Left kidney (tissue), 8 donors: Measurements from ENCODE around the gene DNTTIP2. TPM values are rescaled to one million over a fixed set of nuclear protein-coding genes. Genes with fewer than 3 reads are reported as not detected.
"Not testable (repeated sequence)": the region's sequence is repeated elsewhere in the genome, so short reads cannot be mapped to it uniquely, and the experiment has no call there.

Source experiments
- DNase-seq: peaks from one replicate; pipeline ENCODE4 v3.0.0-alpha.2; 2013
- long read RNA-seq, 8 donors: transcript quantifications; one replicate each; lab custom pipeline, GENCODE V29; 2026
- polyA plus RNA-seq: library from polyadenylated mRNA; unstranded; fragments of 120-200 nt; gene quantifications from one replicate; pipeline ENCODE4 v1.2.1, GENCODE V29; 2013; ENCODE audit not compliant: insufficient read length

DNTTIP2 gene, protein sequence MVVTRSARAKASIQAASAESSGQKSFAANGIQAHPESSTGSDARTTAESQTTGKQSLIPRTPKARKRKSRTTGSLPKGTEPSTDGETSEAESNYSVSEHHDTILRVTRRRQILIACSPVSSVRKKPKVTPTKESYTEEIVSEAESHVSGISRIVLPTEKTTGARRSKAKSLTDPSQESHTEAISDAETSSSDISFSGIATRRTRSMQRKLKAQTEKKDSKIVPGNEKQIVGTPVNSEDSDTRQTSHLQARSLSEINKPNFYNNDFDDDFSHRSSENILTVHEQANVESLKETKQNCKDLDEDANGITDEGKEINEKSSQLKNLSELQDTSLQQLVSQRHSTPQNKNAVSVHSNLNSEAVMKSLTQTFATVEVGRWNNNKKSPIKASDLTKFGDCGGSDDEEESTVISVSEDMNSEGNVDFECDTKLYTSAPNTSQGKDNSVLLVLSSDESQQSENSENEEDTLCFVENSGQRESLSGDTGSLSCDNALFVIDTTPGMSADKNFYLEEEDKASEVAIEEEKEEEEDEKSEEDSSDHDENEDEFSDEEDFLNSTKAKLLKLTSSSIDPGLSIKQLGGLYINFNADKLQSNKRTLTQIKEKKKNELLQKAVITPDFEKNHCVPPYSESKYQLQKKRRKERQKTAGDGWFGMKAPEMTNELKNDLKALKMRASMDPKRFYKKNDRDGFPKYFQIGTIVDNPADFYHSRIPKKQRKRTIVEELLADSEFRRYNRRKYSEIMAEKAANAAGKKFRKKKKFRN
- polyA plus RNA-seq: 78.9 TPM
- long read RNA-seq, donor 1, full-length matches to known transcripts: 9 of 44 reads
- long read RNA-seq, donor 1, partial matches to known transcripts: 35 of 44 reads
- long read RNA-seq, donor 1, other reads (novel, unspliced or antisense): 0 of 44 reads
- long read RNA-seq, donor 2, full-length matches to known transcripts: 9 of 41 reads
- long read RNA-seq, donor 2, partial matches to known transcripts: 32 of 41 reads
- long read RNA-seq, donor 2, other reads (novel, unspliced or antisense): 0 of 41 reads
- long read RNA-seq, donor 3, full-length matches to known transcripts: 4 of 26 reads
- long read RNA-seq, donor 3, partial matches to known transcripts: 22 of 26 reads
- long read RNA-seq, donor 3, other reads (novel, unspliced or antisense): 0 of 26 reads
- long read RNA-seq, donor 4, partial matches to known transcripts: 0 of 1 reads
- long read RNA-seq, donor 4, other reads (novel, unspliced or antisense): 0 of 1 reads
- long read RNA-seq, donor 5, full-length matches to known transcripts: 13 of 55 reads
- long read RNA-seq, donor 5, partial matches to known transcripts: 42 of 55 reads
- long read RNA-seq, donor 5, other reads (novel, unspliced or antisense): 0 of 55 reads
- long read RNA-seq, donor 6, full-length matches to known transcripts: 6 of 41 reads
- long read RNA-seq, donor 6, partial matches to known transcripts: 35 of 41 reads
- long read RNA-seq, donor 6, other reads (novel, unspliced or antisense): 0 of 41 reads
- long read RNA-seq, donor 7, partial matches to known transcripts: 55 of 63 reads
- long read RNA-seq, donor 7, other reads (novel, unspliced or antisense): 0 of 63 reads
- long read RNA-seq, donor 8, full-length matches to known transcripts: 6 of 16 reads
- long read RNA-seq, donor 8, partial matches to known transcripts: 10 of 16 reads
- long read RNA-seq, donor 8, other reads (novel, unspliced or antisense): 0 of 16 reads

DNA sequence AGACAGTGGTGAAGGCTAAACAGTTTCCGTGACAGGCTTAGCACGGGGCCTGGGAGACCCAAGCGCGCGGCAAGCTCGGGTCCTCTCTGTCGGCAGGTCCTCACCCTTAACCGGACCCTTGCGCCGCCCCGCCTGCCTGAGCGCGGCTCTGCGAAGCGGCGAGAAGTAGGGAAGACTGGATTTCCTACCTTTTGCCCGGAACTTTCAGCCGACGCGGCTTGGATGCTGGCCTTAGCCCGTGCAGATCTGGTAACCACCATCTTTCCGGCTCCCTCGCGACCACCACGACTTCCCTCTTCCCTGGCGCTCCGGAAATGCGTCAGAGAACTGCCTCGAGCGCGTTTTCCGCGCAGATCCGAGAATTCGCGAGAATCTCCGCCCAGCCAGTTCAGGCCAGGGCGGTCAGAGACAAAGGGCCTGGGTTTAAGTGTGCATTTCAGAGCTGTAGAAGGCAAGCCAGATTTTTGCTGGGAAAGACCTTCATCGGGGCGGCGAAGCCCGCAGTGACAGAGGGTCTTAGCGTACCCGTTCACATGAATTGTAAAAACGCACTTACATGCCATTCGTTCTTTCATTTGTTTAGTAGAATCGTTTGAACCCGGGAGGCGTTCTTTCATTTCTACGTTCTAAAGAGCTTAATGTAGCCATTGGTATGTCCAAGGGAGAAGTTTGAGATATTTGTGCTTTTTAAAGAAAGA is at the start of gene DNTTIP2:
DNTTIP2 (minus strand) TSS at position 318 of the 698 bp plus-strand sequence; CDS start at position 260, 58 bp downstream.
- peak; percentile 96 for DNase-seq

DNA sequence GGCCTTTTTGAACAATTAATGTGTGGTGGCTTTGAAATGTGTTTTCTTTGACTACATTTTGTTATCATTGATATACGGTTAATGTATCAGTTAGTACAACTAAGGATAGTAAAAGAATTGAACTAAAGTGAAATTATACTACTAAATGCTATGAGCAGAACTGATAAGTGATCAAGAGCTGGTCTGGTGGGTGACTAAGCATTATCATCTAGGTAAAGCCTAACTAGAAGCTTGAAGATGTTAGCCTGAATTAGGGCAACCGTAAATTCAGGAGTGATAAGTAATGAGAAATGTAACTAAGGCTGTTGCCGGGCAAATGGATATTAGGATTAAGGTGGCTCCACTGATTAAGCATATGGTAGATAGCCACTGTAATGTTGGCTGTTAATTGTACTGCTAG is 46.2 kb upstream of the DNTTIP2 start:
- DNase-seq: no peak

DNA sequence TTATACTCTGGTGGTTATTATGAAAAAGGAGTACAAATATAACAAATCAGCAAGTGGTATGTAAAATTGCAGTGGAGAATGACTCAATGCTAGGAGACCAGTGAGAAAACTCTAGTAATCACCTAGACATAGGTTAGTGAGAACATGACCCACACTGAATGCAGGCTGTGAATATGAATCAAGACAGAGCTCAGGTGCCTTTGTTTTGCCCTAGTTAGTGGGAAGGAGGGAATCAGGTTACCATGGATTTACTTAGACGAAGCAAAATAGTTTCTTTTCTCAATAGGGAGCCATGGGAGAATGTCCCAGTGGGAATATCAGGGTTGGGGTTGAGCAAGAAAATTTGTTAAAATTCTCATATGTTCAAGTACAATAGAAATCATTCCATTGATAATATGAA is 40.8 kb upstream of the DNTTIP2 start:
- no peak for DNase-seq

DNA sequence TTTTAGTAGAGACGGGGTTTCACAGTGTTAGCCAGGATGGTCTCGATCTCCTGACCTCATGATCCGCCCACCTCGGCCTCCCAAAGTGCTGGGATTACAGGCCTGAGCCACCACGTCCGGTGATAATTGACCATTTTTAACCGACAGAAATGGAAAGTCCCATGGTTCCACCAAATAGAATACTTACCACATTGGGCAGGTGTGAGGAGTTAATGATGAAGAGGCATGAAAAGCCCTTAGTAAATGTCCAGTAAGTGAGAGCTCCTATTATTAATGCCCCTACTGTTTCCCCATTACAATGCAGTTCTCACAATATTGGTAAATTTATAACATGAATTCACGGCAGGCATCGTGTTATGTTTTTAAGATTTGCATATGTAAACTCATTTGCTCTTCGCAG is 38.3 kb upstream of the DNTTIP2 start:
- no peak for DNase-seq

DNA sequence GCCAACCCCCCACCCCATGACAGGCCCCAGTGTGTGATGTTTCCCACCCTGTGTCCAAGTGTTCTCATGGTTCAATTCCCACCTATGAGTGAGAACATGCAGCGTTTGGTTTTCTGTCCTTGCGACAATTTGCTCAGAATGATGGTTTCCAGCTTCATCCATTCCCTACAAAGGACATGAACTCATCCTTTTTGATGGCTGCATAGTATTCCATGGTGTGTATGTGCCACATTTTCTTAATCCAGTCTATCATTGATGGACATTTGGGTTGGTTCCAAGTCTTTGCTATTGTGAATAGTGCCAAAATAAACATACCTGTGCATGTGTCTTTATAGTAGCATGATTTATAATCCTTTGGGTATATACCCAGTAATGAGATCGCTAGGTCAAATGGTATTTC is 31.9 kb upstream of the DNTTIP2 start:
- DNase-seq: not testable (repeated sequence)

DNA sequence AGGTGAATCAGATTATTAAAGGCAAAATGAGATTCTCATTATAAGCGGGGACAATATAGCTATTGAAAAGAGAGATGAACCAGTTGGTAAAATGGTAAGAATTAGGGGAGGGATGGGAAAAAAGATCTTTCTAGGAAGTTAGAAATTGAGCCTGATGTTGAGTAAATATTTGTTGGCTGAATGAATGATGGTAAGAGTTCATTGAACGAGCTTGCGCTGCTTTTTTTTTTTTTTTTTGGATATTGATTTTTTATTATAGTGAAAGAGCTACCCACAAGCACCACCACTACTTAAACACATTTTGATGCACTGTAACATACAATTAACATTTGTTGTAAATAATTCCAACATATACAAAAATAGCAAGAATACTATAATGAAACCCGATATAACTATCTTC is 31.3 kb upstream of the DNTTIP2 start:
- no peak for DNase-seq

DNA sequence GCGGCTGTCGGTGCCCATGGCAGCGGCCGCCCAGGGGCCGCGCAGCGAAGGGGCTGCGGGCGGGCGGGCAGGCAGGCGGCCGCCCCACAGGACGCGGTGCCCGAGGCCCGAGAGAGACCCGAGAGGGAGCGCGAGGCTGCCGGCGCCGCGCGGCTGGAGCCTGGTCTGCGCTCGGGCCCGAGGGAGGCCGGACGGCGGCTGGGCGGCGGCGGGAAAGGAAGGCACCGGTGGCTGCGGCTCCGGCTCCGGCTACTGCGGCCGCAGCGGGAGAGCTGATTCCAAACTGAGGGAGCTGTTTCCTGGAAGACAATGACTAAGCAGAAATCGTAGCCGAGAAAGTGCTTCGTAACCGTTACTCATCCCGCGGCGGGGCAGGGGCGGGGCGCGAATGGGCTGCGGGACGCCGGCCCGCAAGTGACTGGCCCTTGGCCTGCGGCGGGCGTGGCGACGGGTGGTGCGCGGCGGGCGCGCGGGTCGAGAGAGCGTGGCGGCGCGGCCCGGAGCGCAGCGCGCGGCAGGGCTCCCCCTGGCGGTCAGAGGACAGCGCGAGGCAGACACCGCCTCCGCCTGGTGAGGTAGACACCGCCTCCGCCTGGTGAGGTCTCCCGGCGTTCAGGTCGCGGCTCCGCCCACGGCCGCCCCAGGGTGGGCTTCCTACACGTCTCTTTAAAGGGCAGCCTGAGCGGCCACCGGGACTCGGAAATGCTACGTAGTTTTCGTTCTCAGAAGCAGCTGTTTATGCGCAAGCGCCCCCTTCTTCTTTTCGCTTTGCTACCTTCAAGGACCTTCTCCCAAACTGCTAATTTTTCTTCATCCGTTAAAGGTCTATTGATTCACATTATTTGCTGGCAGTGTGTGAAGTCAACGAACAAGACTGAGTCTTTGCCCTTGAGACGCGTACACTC is 30.4 kb upstream of the DNTTIP2 start, which contains the start of gene GCLM:
GCLM (minus strand) TSS at position 285 of the 905 bp plus-strand sequence; CDS start at position 18, 267 bp downstream.
- peak; percentile 85 for DNase-seq

DNA sequence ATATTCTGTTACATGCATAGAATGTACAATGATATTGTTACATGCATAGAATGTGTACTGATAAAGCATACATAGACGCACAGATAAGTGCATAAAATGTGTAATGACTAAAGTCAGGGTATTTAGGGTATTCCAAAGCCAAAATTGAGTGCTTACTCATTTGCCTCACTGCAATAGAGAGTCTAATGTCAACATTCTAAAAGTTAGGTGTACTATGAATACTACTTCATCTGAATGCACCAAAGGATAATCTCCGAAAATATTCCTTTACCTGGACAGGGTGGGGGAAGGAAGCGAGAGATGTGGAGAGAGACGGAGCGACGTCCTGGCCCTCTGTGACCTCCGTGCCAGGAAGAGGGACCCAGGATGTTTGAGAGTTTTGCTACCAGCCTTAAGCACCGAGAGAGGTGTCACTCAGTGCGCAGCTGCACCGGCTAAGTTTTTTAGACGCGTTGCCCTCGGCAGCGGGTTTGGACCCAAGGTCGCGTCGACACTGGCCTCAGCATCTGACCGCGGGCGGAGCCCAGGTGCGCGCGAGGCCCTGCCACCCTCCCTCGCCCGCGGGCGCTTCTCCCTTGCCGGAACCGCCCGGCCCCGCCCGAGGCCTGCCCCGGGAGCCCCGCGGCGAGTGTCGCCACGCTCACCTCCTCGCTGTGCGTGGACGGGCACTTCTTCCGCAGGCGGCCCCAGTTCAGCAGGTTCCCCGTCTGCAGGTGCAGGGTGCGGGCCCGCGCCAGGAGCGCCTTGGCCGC is 29.6 kb upstream of the DNTTIP2 start:
- no peak for DNase-seq

DNA sequence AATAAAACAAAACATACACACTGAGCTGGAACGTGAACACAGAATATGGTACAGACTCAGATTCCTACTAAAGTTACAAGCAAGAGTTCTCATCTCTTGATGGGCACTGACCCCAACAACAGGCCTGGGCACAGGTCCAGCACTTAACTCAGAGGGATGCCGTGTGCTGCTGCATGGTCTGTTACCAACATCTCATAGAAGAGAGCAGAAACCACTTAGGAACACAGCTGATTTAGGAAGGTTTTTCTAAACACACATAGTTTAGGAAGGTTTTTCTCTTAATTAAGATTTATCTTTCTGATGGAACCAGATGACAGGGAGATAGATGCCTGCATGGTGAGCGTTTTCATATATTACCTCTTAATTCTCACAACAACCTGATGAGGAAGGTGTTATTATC is 28.7 kb upstream of the DNTTIP2 start:
- DNase-seq: no peak

DNA sequence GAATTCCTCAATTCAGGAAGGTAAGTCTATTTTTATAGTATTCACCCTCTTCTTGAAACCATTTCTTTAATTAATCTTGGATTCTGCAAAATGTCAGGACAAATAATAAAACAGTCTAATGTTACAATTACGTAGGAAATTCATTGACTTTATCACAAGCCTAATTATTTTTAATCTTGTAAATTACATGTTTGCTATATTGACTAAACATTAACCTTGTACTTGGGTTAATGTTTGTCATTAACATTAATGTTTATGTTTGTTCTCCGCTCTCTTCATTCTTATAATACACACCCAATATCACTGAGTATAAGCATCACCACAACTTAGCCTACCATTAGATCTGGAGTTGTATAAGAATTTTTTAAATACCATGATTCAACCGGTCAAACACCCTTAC is 27.5 kb upstream of the DNTTIP2 start:
- no peak for DNase-seq

DNA sequence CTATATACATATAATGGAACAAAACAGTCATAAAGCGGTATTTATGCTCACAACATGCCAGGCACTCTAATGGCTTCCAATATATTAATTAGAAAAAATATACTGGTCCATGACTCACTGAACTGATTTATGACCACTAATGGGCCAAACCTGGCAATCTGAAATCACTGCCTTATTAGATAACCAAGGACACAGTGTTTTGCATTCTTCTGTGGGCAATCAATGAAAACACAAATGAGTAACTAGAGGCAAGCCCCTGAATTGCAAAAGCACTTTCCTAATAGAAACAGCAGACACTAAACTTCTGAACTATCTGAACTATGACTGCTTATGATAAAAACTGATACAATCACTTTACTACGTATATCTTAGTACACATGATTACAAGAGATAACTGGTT is 26.7 kb upstream of the DNTTIP2 start:
- DNase-seq: no peak

DNA sequence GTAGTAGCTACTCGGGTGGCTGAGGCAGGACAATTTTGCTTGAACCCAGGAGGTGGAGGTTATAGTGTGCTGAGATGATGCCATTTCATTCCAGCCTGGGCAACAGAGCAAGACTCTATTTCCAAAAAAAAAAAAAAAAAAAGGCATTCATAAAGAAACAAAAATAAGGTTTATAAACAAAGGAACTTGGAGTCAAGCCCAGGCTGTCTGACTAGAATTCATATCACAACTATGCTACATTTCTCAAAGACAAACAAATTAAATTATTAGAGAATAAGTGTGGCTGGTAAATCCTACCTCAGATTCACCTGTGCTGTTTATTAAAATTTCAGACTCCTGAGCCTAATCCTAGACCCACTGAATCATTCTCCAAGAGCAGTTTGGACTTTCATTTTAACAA is 26.0 kb upstream of the DNTTIP2 start:
- no peak for DNase-seq

DNA sequence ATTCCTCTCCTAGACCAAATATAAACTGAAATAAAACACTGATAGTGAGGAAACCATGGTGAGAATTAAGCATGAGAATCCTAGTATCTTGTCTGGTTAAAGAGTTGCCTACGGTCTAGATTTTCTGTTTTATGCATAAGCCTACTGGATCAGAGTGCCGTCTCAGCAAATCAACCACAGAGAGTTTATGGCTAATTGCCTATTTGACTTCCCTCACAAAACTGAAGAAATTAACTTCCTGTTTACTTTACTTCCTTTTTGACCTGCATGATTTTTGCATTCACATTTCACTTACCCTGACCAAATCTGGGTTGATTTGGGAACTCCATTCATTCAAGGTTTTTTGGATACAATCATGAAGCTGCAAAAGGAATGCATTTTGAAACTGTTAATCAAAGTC is 25.2 kb upstream of the DNTTIP2 start:
- no peak for DNase-seq

DNA sequence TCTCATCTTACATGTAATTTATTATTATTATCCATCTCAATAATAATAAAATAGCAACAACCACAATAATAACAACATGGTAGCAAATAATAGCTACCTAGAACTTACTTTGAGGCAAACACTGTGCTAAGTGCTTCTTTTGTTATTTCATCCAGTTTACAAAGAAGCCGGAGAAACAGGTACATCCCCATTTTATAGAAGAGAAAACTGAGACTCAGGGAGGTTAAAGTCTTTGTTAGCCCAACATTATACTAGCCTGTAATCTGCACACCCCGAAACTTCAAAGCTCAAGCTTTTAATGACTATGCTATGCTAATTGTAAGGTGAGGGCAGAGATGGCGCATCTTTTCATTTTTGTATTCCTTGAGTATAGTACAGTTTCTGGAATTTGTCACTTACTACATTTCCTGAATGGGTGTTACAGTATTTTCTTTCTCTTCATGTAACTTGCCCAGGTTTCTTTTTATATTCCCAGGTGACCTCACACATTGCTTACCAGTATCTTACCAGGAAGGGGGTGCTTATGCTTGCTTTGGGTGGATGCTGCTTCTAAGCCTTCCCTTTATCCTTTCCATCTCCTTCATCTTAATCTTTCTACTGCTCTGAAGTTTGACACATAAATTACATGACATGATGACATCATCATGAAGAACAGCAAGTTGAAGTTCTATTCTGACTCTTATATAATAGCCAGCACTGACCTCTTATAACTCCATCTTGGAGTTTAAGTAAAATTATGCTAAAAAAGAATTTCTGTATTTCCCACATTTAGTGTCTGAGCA is 21.9 kb upstream of the DNTTIP2 start:
- DNase-seq: no peak

DNA sequence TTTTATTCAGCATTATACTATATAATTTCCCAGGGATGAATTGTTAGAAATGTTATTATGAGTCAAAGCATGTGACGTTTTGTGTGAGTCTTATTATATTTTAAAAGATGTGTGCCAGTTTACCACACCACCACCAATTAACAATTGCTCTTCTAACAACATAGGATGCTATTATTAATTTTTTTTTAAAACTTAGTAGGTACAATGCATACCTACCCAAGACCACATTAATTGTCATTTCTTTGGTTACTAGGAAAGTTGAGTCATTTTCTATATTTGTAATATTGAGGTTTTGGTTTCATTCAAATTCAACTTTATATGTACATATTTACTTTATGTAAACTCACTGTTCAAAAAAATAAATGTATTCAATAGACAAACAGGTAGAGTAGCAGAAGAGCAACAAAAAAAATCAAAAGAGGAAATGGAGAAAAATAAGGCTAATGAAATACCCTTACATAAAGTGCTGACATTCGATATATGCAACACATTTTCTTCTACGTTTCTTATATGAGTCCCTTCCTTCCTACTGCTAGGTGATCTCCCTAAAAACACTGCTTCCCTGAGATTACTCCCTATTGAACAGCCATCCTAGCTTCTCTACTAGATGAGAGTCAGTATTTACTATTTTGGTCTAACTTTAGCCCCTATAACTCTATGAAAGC is 20.7 kb upstream of the DNTTIP2 start:
- DNase-seq: no peak

DNA sequence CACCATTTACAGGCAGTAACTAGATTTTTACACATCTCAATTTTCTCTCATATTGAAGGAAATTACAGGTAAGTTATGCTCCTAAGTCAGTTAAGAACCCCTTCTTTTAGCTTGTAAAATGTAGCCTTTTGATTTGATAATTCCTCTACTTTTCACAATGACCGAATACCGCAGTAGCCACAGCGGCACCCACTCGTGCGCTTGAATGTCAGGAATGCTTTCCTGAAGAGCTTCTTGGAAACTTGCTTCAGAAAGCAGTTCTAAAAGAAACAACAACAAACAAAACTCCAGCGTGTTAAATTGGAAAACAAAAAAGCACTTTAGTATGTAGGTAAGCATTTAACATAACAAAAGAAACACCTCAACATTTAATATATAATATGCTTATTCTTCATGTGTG is 9.9 kb upstream of the DNTTIP2 start:
- DNase-seq: no peak

DNA sequence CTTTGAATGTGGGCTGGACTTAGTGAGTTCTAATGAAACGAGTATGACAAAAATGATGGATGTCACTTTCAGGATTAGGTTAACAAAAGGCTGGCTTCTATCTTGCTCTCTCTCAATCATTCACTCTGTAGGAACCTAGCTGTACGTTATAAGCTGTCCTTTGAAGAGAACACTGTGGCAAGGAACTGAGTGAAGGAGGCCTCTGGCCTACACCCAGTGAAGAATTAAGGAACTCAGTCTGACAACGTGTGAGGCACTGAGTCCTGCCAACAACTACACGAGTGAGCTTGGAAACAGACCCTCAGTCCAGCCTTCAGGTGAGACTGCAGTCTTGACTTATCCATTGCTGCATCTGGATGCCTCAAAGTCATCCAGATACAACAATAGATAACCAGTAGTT is 3.3 kb upstream of the DNTTIP2 start:
- no peak for DNase-seq
